ENCODE data around the gene ARHGAP18. TPM values are rescaled to one million over a fixed set of nuclear protein-coding genes. Genes with fewer than 3 reads are reported as not detected.

Gene ARHGAP18
- total RNA-seq, 4 donors from 2014 or later: 5.2 to 15.9 (median 7.4) TPM

- H3K9me3 ChIP-seq: peaks cover 0 to 14% (median 0%) of the 10 kb centered on the region in 4 donors
- DNase-seq (ENCODE audit: extremely low spot score): no peak
- no peaks in the 10 kb centered on the region for H3K4me1 ChIP-seq
- no peaks in the 10 kb centered on the region for H3K36me3 ChIP-seq
- TF ChIP-seq POLR2A (IDR thresholded peaks at IDR 0.05; ENCODE audit: low read depth) (no peak), CTCF (IDR thresholded peaks at IDR 0.05) (no peak), EP300 (IDR thresholded peaks at IDR 0.05) (no peak), POLR2AphosphoS5 (IDR thresholded peaks at IDR 0.05) (no peak)
- no peak overlapping the region for H3K4me3 ChIP-seq
- no peaks in the 10 kb centered on the region for H3K27me3 ChIP-seq
- 87% methylated on average over 4 of the region's 4 CpGs for WGBS
- H3K27ac ChIP-seq (replicated peaks in 1 of 4): no peak overlapping the region
- intact Hi-C loops (cut with DNase I): no loop called here
These were observed 142.0 kb downstream of the ARHGAP18 start for GRCh38 chr6:129568015-129568414.

GRCh38 chr6:129567374-129567773 is 142.6 kb downstream of the ARHGAP18 start:
- Histone ChIP-seq H3K36me3 (no peaks in the 10 kb centered on the region), H3K27ac (replicated peaks in 1 of 4) (no peak overlapping the region), H3K9me3 (peaks cover 0 to 14% (median 0%) of the 10 kb centered on the region in 4 donors), H3K4me3 (no peak overlapping the region), H3K4me1 (no peaks in the 10 kb centered on the region), H3K27me3 (no peaks in the 10 kb centered on the region)
- no peak for DNase-seq (ENCODE audit: extremely low spot score)
- intact Hi-C loops (cut with DNase I): no loop called here
- TF ChIP-seq CTCF (IDR thresholded peaks at IDR 0.05): peak in 1 of 3 experiments; percentile 5
- TF ChIP-seq POLR2AphosphoS5 (IDR thresholded peaks at IDR 0.05): no peak
- 85% methylated on average over 5 of the region's 5 CpGs for WGBS

- TF ChIP-seq CTCF (IDR thresholded peaks at IDR 0.05) (no peak), POLR2A (IDR thresholded peaks at IDR 0.05; ENCODE audit: low read depth) (no peak), POLR2AphosphoS5 (IDR thresholded peaks at IDR 0.05) (no peak), EP300 (IDR thresholded peaks at IDR 0.05) (no peak)
- H3K4me3 ChIP-seq: no peak overlapping the region
- no peaks in the 10 kb centered on the region for H3K36me3 ChIP-seq
- no peaks in the 10 kb centered on the region for H3K27me3 ChIP-seq
- peaks cover 0 to 6% (median 0%) of the 10 kb centered on the region in 4 donors for H3K9me3 ChIP-seq
- intact Hi-C loops (cut with DNase I): no loop called here
- no peaks in the 10 kb centered on the region for H3K4me1 ChIP-seq
- no peak overlapping the region for H3K27ac ChIP-seq (replicated peaks in 1 of 4)
- DNase-seq (ENCODE audit: extremely low spot score): no peak
- WGBS: 61% methylated on average over 2 of the region's 2 CpGs
These were observed 144.2 kb downstream of the ARHGAP18 start for GRCh38 chr6:129565811-129566210.

GRCh38 chr6:129565366-129565765 is 144.6 kb downstream of the ARHGAP18 start:
- no peak for TF ChIP-seq CTCF (IDR thresholded peaks at IDR 0.05)
- no peak for TF ChIP-seq POLR2A (IDR thresholded peaks at IDR 0.05; ENCODE audit: low read depth)
- TF ChIP-seq EP300 (IDR thresholded peaks at IDR 0.05): no peak
- TF ChIP-seq POLR2AphosphoS5 (IDR thresholded peaks at IDR 0.05): no peak
- Histone ChIP-seq H3K4me3 (no peak overlapping the region), H3K4me1 (no peaks in the 10 kb centered on the region), H3K27me3 (no peaks in the 10 kb centered on the region), H3K27ac (replicated peaks in 1 of 4) (no peak overlapping the region), H3K36me3 (no peaks in the 10 kb centered on the region), H3K9me3 (peaks cover 0 to 2% (median 0%) of the 10 kb centered on the region in 4 donors)
- intact Hi-C loops (cut with DNase I): no loop called here
- WGBS: 95% methylated on average over 4 of the region's 4 CpGs
- no peak for DNase-seq (ENCODE audit: extremely low spot score)

GRCh38 chr6:129558248-129558647 is 151.7 kb downstream of the ARHGAP18 start:
- H3K27me3 ChIP-seq: no peaks in the 10 kb centered on the region
- intact Hi-C loops (cut with DNase I): no loop called here
- WGBS: 82% methylated on average over 1 of the region's 1 CpG

More at GRCh38 chr6:129558248-129558647, 151.7 kb downstream of the ARHGAP18 start:
- TF ChIP-seq EP300 (IDR thresholded peaks at IDR 0.05) (no peak), CTCF (IDR thresholded peaks at IDR 0.05) (no peak), POLR2AphosphoS5 (IDR thresholded peaks at IDR 0.05) (no peak), POLR2A (IDR thresholded peaks at IDR 0.05; ENCODE audit: low read depth) (no peak)
- Histone ChIP-seq H3K27ac (replicated peaks in 1 of 4) (no peak overlapping the region), H3K36me3 (no peaks in the 10 kb centered on the region), H3K4me3 (no peak overlapping the region), H3K4me1 (no peaks in the 10 kb centered on the region), H3K9me3 (no peaks in the 10 kb centered on the region)
- DNase-seq (ENCODE audit: extremely low spot score): no peak

Measured in esophagus muscularis mucosa (tissue), 4 donors.